OCI-LY7 (cell line): Measurements from ENCODE around the gene ANKS1A. TPM values are rescaled to one million over a fixed set of nuclear protein-coding genes. Genes with fewer than 3 reads are reported as not detected.

Source experiments
- BruUV-seq: library from RNA; stranded (reverse); fragments of 400-500 nt; replicated peaks from 2 replicates; lab custom pipeline; 2021; lab: Mats Ljungman, UMichigan
- CTCF ChIA-PET: fragments of 300-600 bp; sonication (Branson Sonifier 250); formaldehyde crosslinking; loops from one replicate; lab custom pipeline; 2022; ENCODE audit warnings: antibody characterized with exemption; ENCODE audit not compliant: unreplicated experiment; lab: Charles Lee
- POLR2A ChIA-PET: fragments of 300-600 bp; sonication (Branson Sonifier 250); formaldehyde crosslinking; loops from one replicate; lab custom pipeline; 2022; ENCODE audit warnings: antibody characterized with exemption; lab: Charles Lee
- DNase-seq: peaks from one replicate; pipeline ENCODE4 v3.0.0-alpha.2; 2015; ENCODE audit warnings: low spot score
- H2AFZ ChIP-seq: fragments of 200-600 bp; sonication (generic), shearing (Covaris generic); 2 replicates; pipeline ENCODE4 v1.6.1; 2014; ENCODE audit warnings: mild to moderate bottlenecking, antibody characterized with exemption, low read length, moderate library complexity
- H3K27ac ChIP-seq: fragments of 200-600 bp; sonication (generic); 2 replicates; pipeline ENCODE4 v1.5.1; 2014; ENCODE audit warnings: mixed run types, low read depth, mild to moderate bottlenecking, moderate library complexity, low read length, inconsistent platforms; ENCODE audit not compliant: poor library complexity, severe bottlenecking
- H3K36me3 ChIP-seq: fragments of 200-600 bp; sonication (generic); 2 replicates; pipeline ENCODE4 v1.6.1; 2014; ENCODE audit warnings: mild to moderate bottlenecking, antibody characterized with exemption, low read length, moderate library complexity, mixed read lengths; ENCODE audit not compliant: insufficient read depth
- H3K4me1 ChIP-seq: fragments of 200-600 bp; sonication (generic); 2 replicates; pipeline ENCODE4 v1.5.1; 2014; ENCODE audit warnings: mild to moderate bottlenecking, low read length; ENCODE audit not compliant: insufficient read depth, poor library complexity, severe bottlenecking
- H3K4me2 ChIP-seq: fragments of 200-600 bp; sonication (generic); 2 replicates; pipeline ENCODE4 v1.6.1; 2014; ENCODE audit warnings: mild to moderate bottlenecking, low read length
- H3K4me3 ChIP-seq: fragments of 200-600 bp; sonication (generic); 2 replicates; pipeline ENCODE4 v1.5.1; 2014; ENCODE audit warnings: mild to moderate bottlenecking, low read depth, low read length; ENCODE audit not compliant: poor library complexity, severe bottlenecking
- H3K79me2 ChIP-seq: fragments of 200-600 bp; sonication (generic); 2 replicates; pipeline ENCODE4 v1.6.1; 2016; ENCODE audit warnings: low read depth, mild to moderate bottlenecking, low read length, moderate library complexity, mixed read lengths; ENCODE audit not compliant: insufficient read depth
- H3K9me2 ChIP-seq: fragments of 200-600 bp; sonication (generic); 2 replicates; pipeline ENCODE4 v1.6.1; 2016; ENCODE audit warnings: mild to moderate bottlenecking, low read length, mixed read lengths; ENCODE audit not compliant: insufficient read depth
- H3K9me3 ChIP-seq: fragments of 200-600 bp; sonication (generic); 2 replicates; pipeline ENCODE4 v1.6.1; 2014; ENCODE audit warnings: mild to moderate bottlenecking, mixed run types, low read length, mixed read lengths
- H4K20me1 ChIP-seq: fragments of 200-600 bp; sonication (generic); 2 replicates; pipeline ENCODE4 v1.6.1; 2014; ENCODE audit warnings: mild to moderate bottlenecking, antibody characterized with exemption, low read length, moderate library complexity, mixed read lengths; ENCODE audit not compliant: insufficient read depth
- CTCF ChIP-seq: fragments of 200-600 bp; sonication (generic); conservative IDR thresholded peaks from 2 replicates; pipeline ENCODE4 v1.5.1; 2014; ENCODE audit warnings: mild to moderate bottlenecking, antibody characterized with exemption, low read length, moderate library complexity, mixed read lengths
- EZH2phosphoT487 ChIP-seq: fragments of 200-600 bp; sonication (generic); IDR thresholded peaks from 2 replicates; pipeline ENCODE4 v1.6.1; 2018; ENCODE audit warnings: low read depth, borderline replicate concordance, mild to moderate bottlenecking, mixed run types, antibody characterized with exemption, low read length, moderate library complexity, mixed read lengths
- intact Hi-C: fragments of 100-400 bp; cut with micrococcal nuclease; formaldehyde crosslinking; loops from one replicate; pipeline ENCODE4 v1.10.0; 2022; ENCODE audit not compliant: unreplicated experiment
- total RNA-seq, 2 experiments: library from RNA; depleted of rRNA in 1 of 2; stranded (reverse); fragments of >200 nt in 1 of 2; shearing (Covaris generic) in 1 of 2; gene quantifications; 2 replicates each; pipeline ENCODE4 v1.2.3, GENCODE V29; 2014 to 2022

The ANKS1A gene
- total RNA-seq, 2 experiments from 2014 or later, result 7.8 to 13.8 TPM

DNA sequence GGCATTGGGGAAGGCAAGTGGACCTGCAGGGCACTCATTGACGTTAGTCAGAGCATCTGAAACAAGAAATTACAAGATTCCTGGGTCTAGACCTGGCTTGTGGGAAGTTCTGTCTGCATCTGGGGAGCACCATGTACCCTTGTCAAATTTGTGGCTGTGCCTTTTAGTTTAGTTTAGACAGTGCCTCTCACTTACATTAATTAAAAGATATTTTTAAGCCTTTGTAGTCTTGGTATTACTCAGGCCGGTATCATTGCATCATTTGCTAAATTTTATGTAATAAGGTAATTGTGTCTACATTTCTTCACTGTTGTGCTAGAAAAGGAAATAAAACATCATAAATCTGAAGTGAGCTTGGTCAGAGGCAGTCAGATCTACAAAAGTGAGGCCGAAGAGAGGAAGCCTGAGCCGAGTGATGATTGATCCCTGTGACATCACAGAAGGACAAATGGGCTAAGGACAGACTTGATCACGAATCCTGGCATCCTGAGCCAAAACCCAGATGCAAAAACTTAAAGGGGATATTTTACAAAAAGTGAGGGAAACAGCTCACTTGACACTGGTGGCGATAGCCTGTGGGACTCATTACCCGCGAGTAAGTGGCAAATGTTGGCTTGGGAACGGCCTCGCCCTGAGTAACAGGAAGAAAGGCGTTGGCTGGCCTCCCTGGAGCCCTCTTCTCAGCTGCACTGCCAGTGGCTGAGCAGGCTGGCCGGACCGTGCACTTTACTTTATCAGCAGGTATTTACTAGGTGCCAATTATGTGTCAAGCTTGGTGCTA, 145.5 kb downstream of the ANKS1A start:
- no peak for DNase-seq
- Histone ChIP-seq H3K36me3 (no peaks in the 10 kb centered on the region), H2AFZ (no peak overlapping the region), H3K9me3 (no peaks in the 10 kb centered on the region), H3K27ac (no peak overlapping the region), H3K9me2 (no peaks in the 10 kb centered on the region), H3K4me1 (no peaks in the 10 kb centered on the region), H3K79me2 (no peaks in the 10 kb centered on the region), H3K4me2 (no peak overlapping the region), H4K20me1 (no peaks in the 10 kb centered on the region), H3K4me3 (no peak overlapping the region)
- ChIA-PET POLR2A (no interaction called here), CTCF (no interaction called here)
- TF ChIP-seq CTCF (no peak), EZH2phosphoT487 (no peak)
- intact Hi-C loops, result no loop called here
- no TSS peak for BruUV-seq

DNA sequence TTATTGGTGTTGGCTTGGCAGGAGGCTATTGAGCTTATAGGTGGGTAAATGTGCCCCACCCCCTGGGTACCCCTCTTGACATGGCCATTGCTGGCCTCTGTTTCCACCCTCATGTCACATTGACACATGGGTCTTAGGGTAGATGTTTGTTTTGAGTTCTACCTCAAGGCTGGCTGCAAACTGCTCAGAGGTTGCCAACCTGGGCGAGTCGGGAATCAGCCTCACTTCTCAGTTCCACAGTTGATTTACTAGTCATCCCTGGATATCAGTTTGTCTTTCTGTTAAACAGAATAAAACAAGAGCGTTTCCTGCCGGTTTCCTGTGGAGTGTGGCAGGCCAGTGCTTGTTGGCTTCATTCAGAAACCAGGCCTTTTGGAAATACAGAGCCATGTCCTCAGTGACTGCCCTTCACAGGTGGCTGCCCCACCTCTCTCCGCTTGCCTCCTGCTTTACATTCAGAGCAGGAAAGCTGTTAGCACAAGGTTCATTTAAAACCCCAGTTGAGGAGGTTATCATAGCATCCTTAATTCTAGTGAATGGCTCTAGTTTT, 146.5 kb downstream of the ANKS1A start:
- Histone ChIP-seq H3K79me2 (no peaks in the 10 kb centered on the region), H3K4me2 (no peak overlapping the region), H3K9me2 (no peaks in the 10 kb centered on the region), H4K20me1 (no peaks in the 10 kb centered on the region), H3K27ac (no peak overlapping the region), H3K4me3 (no peak overlapping the region), H2AFZ (no peak overlapping the region), H3K9me3 (no peaks in the 10 kb centered on the region), H3K36me3 (no peaks in the 10 kb centered on the region), H3K4me1 (no peaks in the 10 kb centered on the region)
- DNase-seq, result no peak
- intact Hi-C loops, result no loop called here
- no peak for TF ChIP-seq CTCF
- TF ChIP-seq EZH2phosphoT487, result no peak
- CTCF ChIA-PET, result no interaction called here
- no TSS peak for BruUV-seq
- POLR2A ChIA-PET, result no interaction called here
